NCI-H2227 treated with DMSO at 0.1 percent for 48 hours (cell line): ENCODE results near the gene LRRK1.
"Not testable (repeated sequence)": the region's sequence is repeated elsewhere in the genome, so short reads cannot be mapped to it uniquely, and the experiment has no call there.

Source experiments
- DNase-seq: peaks from one replicate; lab custom pipeline; 2025; lab: John Stamatoyannopoulos, UW

The LRRK1 gene

GRCh38 chr15:101092156-101092866, 173.2 kb downstream of the LRRK1 start:
- no peak for DNase-seq

GRCh38 chr15:101092867-101093202, 173.7 kb downstream of the LRRK1 start:
- no peak for DNase-seq

GRCh38 chr15:101093958-101094357, 174.8 kb downstream of the LRRK1 start:
- DNase-seq = no peak

GRCh38 chr15:101095796-101096406, 176.7 kb downstream of the LRRK1 start:
- not testable (repeated sequence) for DNase-seq

- DNase-seq = no peak
These were observed 178.0 kb downstream of the LRRK1 start for GRCh38 chr15:101097111-101097510.

GRCh38 chr15:101099183-101099582, 180.0 kb downstream of the LRRK1 start:
- DNase-seq = no peak

- no peak for DNase-seq
These were observed 181.0 kb downstream of the LRRK1 start for GRCh38 chr15:101100118-101100517.

- no peak for DNase-seq
These were observed 181.7 kb downstream of the LRRK1 start for GRCh38 chr15:101100593-101101442.

- DNase-seq = no peak
These were observed 182.5 kb downstream of the LRRK1 start for GRCh38 chr15:101101676-101102075.

- no peak for DNase-seq
These were observed 183.6 kb downstream of the LRRK1 start for GRCh38 chr15:101102746-101103145.

- no peak for DNase-seq
These were observed 184.4 kb downstream of the LRRK1 start for GRCh38 chr15:101103598-101103997.

- DNase-seq = no peak
These were observed 185.0 kb downstream of the LRRK1 start for GRCh38 chr15:101104141-101104540.

GRCh38 chr15:101105059-101105891, 186.1 kb downstream of the LRRK1 start:
- DNase-seq = no peak

GRCh38 chr15:101107101-101107500, 187.9 kb downstream of the LRRK1 start:
- DNase-seq = no peak

- no peak for DNase-seq
These were observed 188.7 kb downstream of the LRRK1 start for GRCh38 chr15:101107625-101108460.

- no peak for DNase-seq
These were observed 189.3 kb downstream of the LRRK1 start for GRCh38 chr15:101108461-101108775.

GRCh38 chr15:101108791-101109190, 189.6 kb downstream of the LRRK1 start:
- DNase-seq = no peak

GRCh38 chr15:101110681-101111569, 191.8 kb downstream of the LRRK1 start:
- no peak for DNase-seq

- no peak for DNase-seq
These were observed 192.6 kb downstream of the LRRK1 start for GRCh38 chr15:101111570-101112262.
